Epidermal melanocyte (primary cell): Measurements from ENCODE around the gene SH3BP5.

ENCODE experiments used
- DNase-seq: peaks from one replicate; pipeline ENCODE4 v3.0.0; 2011; ENCODE audit warnings: low spot score; ENCODE audit not compliant: insufficient read length

SH3BP5 gene

DNA sequence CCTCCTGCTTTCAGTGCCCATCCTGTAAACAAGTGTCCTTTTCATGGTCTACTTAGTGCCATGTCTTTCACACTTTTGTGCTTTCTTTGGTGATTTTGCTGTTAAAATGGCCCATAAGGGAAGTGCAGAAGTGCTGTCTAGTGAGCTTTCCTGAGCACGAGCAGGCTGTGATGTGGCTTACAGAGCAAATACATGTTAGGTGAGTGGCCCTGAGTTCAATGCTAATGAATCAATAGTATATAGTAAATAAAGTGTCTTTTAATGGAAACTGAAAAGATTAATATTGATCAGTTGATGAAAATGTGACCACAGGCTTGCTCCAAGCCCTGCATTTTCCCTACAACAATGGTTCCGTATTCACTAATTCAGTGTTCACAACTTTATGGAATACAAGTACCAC lies 5.7 kb downstream of the SH3BP5 start:
- no peak for DNase-seq

GRCh38 chr3:15326037-15326436 lies 6.3 kb downstream of the SH3BP5 start:
- DNase-seq = no peak

DNA sequence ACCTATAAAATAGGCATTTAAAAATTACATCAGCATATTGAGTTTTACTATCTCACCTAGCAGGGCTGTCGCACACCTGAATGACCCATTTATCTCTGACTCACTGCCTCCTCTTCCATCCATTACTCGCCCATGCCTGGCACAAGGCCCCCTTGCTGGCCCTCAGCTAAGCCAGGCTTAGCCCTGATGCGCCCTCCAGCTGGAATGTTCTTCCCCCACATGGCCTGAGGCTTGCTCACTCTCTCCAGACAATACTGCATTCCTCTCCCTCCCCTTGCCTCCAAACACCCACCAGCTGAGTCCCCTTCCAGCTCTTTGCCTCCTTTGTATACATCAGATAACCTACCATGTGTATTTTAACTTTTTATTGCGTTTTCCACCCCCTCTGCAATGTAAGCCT lies 7.2 kb downstream of the SH3BP5 start:
- DNase-seq = no peak

GRCh38 chr3:15324379-15324808 lies 8.0 kb downstream of the SH3BP5 start:
- DNase-seq = no peak

DNA sequence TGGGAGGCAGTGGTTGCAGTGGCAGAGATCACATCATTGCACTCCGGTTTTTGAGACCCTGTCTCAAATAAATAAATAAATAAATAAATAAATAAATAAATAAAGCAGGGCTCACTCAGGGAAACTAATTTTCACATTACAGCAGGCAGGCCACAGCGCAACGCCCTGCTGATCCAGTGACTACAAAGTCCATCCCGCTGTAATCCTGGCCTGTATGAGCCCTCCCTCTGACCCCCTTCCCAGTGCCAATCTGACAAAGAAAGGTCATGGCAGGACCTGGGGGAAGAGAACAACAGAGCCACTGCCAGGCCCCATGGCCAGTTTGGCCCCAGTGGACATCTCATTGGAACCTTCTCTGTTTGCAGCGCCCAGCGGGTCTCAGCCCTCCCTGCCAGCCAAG lies 9.3 kb downstream of the SH3BP5 start:
- no peak for DNase-seq

DNA sequence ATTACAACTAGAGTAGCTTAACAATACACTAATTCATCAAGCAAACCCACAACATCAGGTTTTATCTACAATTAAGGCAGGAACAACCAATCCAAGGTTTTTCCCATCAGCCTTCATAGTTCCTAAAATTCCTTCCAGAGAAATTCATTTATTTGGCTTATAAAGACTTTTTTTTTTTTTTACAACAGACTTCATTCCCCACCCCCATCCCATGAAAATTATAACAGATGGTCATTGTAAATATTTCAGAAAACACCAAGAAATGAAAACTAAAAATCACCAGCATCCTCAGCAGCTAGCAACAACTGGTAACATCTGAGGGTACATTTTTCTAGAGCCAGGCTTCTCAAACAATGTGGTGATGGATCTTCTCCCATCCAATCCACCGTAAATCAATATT lies 11.0 kb downstream of the SH3BP5 start:
- no peak for DNase-seq

DNA sequence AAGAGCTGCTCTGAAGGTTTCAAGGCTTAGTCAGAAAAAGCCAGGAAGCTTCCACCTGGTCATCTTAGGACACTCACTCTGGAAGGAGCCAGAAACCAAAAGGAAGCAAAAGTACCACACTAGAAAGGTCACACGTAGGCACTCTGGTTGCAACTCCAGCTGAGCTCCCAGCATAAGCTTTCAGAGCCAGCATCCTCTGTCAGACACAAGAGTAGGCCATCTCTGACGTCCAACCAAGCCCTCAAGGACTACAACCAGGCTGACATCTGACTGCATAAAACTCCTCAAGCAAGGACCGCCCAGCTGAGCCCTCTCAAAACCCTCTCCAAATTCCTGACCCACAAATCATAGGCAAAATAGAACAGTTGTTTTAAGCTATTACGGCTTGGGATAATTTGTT lies 12.8 kb downstream of the SH3BP5 start:
- no peak for DNase-seq

DNA sequence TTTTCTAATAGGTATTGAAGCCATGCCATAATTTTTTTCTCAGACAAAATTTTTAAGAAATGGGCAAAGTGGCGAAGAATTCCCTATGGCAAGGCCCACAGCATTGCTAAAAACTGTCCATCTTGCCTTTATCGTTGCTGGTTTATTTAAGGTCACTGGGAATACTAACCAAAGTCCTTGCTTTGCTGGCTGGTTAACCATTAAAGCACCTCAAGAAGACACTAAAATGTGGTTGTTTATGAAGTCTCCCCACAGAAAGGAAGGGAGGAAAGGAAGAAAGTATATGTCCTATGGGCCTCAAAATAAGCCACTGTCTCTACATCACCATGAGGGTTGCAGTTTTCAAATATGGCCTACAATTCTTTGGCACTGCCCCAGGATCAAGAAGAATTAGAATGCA lies 13.2 kb downstream of the SH3BP5 start:
- no peak for DNase-seq

GRCh38 chr3:15318661-15319060 lies 13.7 kb downstream of the SH3BP5 start:
- DNase-seq = no peak

DNA sequence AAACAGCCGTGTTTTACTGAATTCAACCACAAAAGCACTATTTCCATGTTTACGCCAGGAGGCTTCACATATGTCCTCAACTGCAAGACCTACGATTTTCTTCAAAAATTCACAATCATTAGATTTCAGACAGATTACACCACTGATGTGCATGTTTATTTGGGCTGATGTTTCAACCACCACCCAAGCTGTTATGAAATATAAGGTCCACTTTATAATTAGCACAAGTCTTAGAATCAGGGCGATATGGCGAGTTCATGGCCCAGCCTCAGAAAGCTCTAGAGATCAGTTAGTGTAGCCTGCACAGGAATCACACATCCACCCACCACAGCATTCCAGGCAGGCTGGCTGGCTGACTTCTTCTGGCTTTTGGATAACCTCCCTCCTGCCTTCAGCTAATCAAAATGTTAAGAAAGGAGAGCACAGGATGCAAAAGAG lies 15.4 kb downstream of the SH3BP5 start:
- DNase-seq = no peak

- DNase-seq = no peak
These were observed 17.4 kb downstream of the SH3BP5 start for GRCh38 chr3:15315003-15315402.

GRCh38 chr3:15314276-15314675 lies 18.1 kb downstream of the SH3BP5 start:
- no peak for DNase-seq

DNA sequence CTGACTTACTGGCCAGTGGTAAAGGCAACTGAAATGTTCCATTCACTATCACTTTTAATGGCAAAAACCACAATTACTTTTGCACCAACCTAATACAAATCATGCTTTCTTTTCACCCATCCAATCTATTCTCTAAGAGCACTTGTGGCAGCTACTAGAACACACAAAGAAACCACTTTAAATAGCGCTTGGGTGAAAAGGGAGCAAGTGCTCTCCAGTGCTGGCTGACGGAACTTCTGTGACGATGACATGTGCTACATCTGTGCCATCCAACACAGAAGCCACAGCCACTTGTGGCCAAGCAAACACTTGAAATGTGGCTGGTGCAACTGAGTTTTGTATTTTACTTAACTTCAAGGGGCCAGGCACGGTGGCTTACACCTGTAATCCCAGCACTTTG lies 18.9 kb downstream of the SH3BP5 start:
- DNase-seq = no peak

- no peak for DNase-seq
These were observed 19.8 kb downstream of the SH3BP5 start for GRCh38 chr3:15312550-15312949.

DNA sequence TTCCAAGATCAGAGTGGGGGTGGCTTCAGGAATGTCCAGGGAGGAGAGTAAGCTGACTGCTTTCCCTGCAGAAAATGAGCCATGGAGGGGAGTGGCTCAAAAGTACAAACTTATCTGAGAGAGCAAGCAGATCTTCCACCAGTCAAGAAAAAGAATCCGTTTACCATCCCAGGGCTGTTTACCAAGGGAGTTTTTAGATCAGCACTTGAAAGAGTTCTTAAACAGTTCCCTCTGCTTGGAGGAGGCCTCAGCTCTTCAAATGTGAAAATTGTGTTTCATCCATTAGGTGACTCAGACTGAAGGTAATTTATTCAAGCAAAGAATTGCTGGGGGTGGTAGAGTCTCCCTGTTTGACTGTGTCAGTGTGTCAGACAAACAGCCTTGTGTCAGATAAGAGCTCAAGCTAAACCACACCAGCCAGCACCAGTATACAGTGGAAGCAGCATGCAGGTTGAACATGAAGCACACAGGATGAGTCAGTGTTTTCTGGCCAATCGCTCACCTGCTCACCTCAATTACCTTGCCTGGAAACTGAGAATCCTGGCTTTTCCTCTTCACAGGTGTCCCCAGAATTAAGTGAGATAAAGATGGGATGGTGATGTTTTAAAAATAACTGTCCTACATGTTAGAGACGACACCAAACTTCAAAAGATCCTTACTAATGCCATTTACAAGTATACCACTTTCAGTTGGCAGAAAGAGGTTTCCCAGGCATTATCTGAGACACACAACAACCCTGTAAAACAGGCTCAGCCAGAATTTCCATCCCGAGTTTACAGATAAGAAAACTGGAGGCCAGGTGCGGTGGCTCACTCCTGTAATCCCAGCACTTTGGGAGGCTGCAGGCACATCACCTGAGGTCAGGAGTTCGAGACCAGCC lies 21.7 kb downstream of the SH3BP5 start:
- no peak for DNase-seq

- DNase-seq = no peak
These were observed 22.6 kb downstream of the SH3BP5 start for GRCh38 chr3:15309662-15310335.

DNA sequence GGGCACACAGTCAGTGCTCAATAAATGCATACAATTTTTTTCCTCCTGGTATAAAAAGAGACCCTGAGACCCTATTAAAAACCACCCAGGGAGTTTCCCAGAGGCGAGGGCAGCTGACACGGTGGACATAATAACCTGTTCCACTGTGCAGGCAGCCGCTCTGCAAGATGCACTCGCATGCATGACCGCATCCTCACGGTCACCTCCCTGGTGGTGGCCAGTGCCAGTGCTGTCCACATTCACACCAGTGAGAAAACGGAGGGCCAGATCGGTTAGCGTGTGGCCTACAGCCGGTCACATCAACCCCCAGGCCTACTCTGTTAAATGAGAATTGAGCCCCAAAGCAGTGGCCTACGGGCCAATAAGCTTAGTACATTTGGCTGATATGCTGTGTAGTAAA lies 24.8 kb downstream of the SH3BP5 start:
- DNase-seq = no peak

DNA sequence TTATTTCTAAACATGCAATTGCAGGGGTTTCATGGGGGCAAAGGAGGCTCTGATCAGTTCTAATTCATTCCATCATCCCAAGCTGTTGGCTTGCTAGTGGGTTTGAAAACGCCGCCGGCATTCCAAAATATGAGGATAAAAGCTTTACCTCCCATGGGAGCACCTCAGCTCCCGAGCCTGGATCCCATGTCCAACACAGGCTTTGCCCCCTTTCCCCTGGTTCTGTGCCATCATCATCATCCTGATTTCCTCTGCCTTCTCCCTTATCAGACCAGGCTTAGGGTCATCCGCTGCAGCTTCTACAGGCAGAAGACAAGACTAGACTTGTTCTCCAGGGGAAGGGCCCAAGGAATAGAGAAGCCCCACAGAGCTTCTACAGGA lies 25.4 kb downstream of the SH3BP5 start:
- DNase-seq = no peak

DNA sequence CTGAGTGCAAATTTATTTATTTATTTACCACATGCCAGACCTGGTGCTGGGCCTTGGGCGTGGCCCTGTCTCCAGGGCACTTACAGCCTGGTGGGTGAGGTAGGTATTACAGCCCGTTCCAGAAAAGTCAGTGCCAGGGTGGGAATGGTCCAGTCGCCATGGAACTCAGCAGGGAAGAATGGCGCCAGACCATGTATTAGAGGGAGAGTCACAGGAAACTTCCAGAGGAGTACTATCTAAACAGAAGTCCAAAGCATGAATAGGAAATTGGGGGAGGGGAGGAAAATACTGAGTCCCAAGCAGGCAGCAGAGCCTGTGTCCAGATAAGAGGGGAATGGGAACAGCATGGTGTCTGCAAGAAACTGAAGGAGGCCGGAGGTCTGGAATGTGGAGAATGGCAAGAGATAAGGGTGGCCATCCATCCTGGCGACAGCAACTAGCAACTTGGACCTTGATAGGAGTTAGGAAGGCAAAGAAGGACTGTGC lies 27.0 kb downstream of the SH3BP5 start:
- DNase-seq = no peak

DNA sequence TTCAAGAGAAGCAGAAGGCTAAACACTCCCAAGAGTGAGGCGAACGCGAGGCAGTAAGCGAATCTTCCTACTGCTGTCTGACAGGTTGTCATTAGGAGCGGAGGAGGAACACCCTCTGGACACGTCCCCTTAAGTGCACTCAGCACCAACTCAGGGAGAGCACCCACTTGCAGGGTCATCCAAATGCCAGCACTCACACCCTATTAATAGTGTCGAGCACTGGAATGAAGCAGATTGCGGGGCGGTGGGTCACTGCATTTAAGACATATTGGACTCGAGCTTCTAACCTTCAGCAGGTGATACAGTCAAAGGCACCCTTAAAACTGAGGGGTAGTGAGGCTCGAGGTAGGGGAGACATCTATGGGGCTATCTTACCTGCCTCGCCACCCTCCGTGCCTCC lies 28.7 kb downstream of the SH3BP5 start:
- no peak for DNase-seq

DNA sequence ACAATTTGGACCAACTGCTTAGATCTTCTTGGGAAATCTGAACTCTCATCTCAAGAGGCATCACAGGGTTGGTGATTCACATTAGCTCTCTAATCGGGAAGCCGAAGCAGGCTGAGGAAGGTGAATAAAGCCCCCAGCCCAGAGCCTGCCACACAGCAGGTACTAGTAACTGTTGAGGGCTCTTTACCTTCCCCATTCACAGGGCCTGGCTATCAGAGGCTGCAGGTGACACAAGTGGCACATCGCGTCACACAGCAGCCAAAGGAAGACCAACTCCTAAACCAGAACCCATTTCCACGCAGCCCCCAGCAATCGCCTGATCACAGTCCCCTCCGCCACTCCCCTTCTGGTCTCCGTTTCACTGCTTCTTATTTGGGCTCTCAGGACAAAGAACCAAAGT lies 29.2 kb downstream of the SH3BP5 start:
- DNase-seq = no peak

- DNase-seq = no peak
These were observed 30.6 kb downstream of the SH3BP5 start for GRCh38 chr3:15301761-15302160.
